ENCODE results near the gene TMOD1. TPM values are rescaled to one million over a fixed set of nuclear protein-coding genes. Genes with fewer than 3 reads are reported as not detected.
"Not testable (repeated sequence)": the region's sequence is repeated elsewhere in the genome, so short reads cannot be mapped to it uniquely, and the experiment has no call there.

TMOD1 gene
- not detected in 2 replicates for total RNA-seq (2014; rRNA removed)
- percentile 18 among the genes with signal in this experiment for Bru-seq, nascent RNA
- BruChase-seq, experiment 1, labeled RNA remaining after a 6-hour chase = percentile 14 among the genes with signal in this experiment
- BruChase-seq, experiment 2, labeled RNA remaining after a 2-hour chase = percentile 17 among the genes with signal in this experiment
- long read RNA-seq = 0 reads

- Histone ChIP-seq H3K79me2 (ENCODE audit: low read length) (no peaks in the 10 kb centered on the region), H3K4me1 (ENCODE audit: insufficient read depth, low read length) (no peaks in the 10 kb centered on the region), H3K4me2 (ENCODE audit: low read length) (peak within 1 kb of the TSS; percentile 87), H2AFZ (ENCODE audit: low read length) (peak within 1 kb of the TSS; percentile 92), H3F3A (ENCODE audit: low read length, unreplicated experiment) (no peaks in the 10 kb centered on the region), H3K36me3 (ENCODE audit: low read depth, low read length) (no peaks in the 10 kb centered on the region), H3K9me2 (replicated peaks; ENCODE audit: low read length) (no peaks in the 10 kb centered on the region), H3K9me3 (ENCODE audit: low read length) (no peaks in the 10 kb centered on the region), H3K27me3 (ENCODE audit: low read length) (peaks cover 10% of the 10 kb centered on the region; the same call in 1 of the 2 replicates), H4K20me1 (ENCODE audit: low read length) (no peaks in the 10 kb centered on the region), H3K9ac (ENCODE audit: low read length) (no peak within 1 kb of the TSS), H3K4me3 (ENCODE audit: low read length) (peak within 1 kb of the TSS; percentile 71), H3K27ac (ENCODE audit: low read length) (no peak within 1 kb of the TSS)
- ATAC-seq = peak; percentile 88
- POLR2A ChIA-PET (ENCODE audit: unreplicated experiment) = interaction anchor here (0.6 kb wide), 1 partner anchor 216 kb away, joined by 3 read pairs; no protein-coding TSS in a partner anchor
- DNase-seq = peak; percentile 58
- no TSS peak for BruUV-seq (replicated peaks)
- TF ChIP-seq CTCF (conservative IDR thresholded peaks at IDR 0.05; ENCODE audit: low read depth, low read length) = 0 out of 2 replicates have a peak, but pooled peaks have one; percentile 25
- TF ChIP-seq EZH2 (IDR thresholded peaks at IDR 0.05; ENCODE audit: low read length, unreplicated experiment) = no peak
- no peak for TF ChIP-seq EZH2phosphoT487 (IDR thresholded peaks at IDR 0.05; ENCODE audit: borderline replicate concordance, low read length)
- intact Hi-C loops (cut with micrococcal nuclease) = no loop called here
- CTCF ChIA-PET = interaction anchor here (0.6 kb wide), 1 partner anchor 250 kb away, joined by 6 read pairs; no protein-coding TSS in a partner anchor
Measured at GRCh38 chr9:97501177-97501971, at the start of gene TMOD1. TSS of gene TMOD1 (plus strand) at chr9:97501666. CDS start at chr9:97524189, 22,523 bp downstream.

- H3F3A ChIP-seq (ENCODE audit: low read length, unreplicated experiment); POLR2A ChIA-PET (ENCODE audit: unreplicated experiment); H3K79me2 ChIP-seq (ENCODE audit: low read length); H3K9me3 ChIP-seq (ENCODE audit: low read length); H3K27me3 ChIP-seq (ENCODE audit: low read length); H2AFZ ChIP-seq (ENCODE audit: low read length); H3K9me2 ChIP-seq (replicated peaks; ENCODE audit: low read length); BruUV-seq (replicated peaks); CTCF ChIA-PET; H3K27ac ChIP-seq (ENCODE audit: low read length); H3K9ac ChIP-seq (ENCODE audit: low read length); ATAC-seq; H3K36me3 ChIP-seq (ENCODE audit: low read depth, low read length); intact Hi-C loops (cut with micrococcal nuclease); H3K4me3 ChIP-seq (ENCODE audit: low read length); H3K4me2 ChIP-seq (ENCODE audit: low read length); DNase-seq; H4K20me1 ChIP-seq (ENCODE audit: low read length); H3K4me1 ChIP-seq (ENCODE audit: insufficient read depth, low read length): not testable (repeated sequence)
Measured at GRCh38 chr9:97453573-97453972, 47.9 kb upstream of the TMOD1 start.

GRCh38 chr9:97456841-97457240 lies 44.6 kb upstream of the TMOD1 start:
- ATAC-seq; H2AFZ ChIP-seq (ENCODE audit: low read length); BruUV-seq (replicated peaks); POLR2A ChIA-PET (ENCODE audit: unreplicated experiment); H3K4me1 ChIP-seq (ENCODE audit: insufficient read depth, low read length); CTCF ChIA-PET; H4K20me1 ChIP-seq (ENCODE audit: low read length); H3F3A ChIP-seq (ENCODE audit: low read length, unreplicated experiment); H3K79me2 ChIP-seq (ENCODE audit: low read length); H3K27ac ChIP-seq (ENCODE audit: low read length); intact Hi-C loops (cut with micrococcal nuclease); H3K9me2 ChIP-seq (replicated peaks; ENCODE audit: low read length); H3K9ac ChIP-seq (ENCODE audit: low read length); H3K4me3 ChIP-seq (ENCODE audit: low read length); H3K9me3 ChIP-seq (ENCODE audit: low read length); H3K4me2 ChIP-seq (ENCODE audit: low read length); H3K27me3 ChIP-seq (ENCODE audit: low read length); H3K36me3 ChIP-seq (ENCODE audit: low read depth, low read length); DNase-seq: not testable (repeated sequence)
